Endothelial cell of umbilical vein (primary cell): ENCODE measurements around the gene CPPED1. TPM values are rescaled to one million over a fixed set of nuclear protein-coding genes. Genes with fewer than 3 reads are reported as not detected.

Experiments
- BruUV-seq: library from RNA; stranded (reverse); fragments of 400-500 nt; replicated peaks from 2 replicates; lab custom pipeline; 2021; lab: Mats Ljungman, UMichigan
- CTCF ChIA-PET: fragments of 300-600, 350-600 bp; sonication (Branson Sonifier 250); formaldehyde crosslinking; loops from one replicate; lab custom pipeline; 2021; ENCODE audit warnings: antibody characterized with exemption, inconsistent platforms; lab: Charles Lee
- POLR2A ChIA-PET: fragments of 300-600, 350-600 bp; sonication (Branson Sonifier 250); formaldehyde crosslinking; loops from one replicate; lab custom pipeline; 2021; ENCODE audit warnings: antibody characterized with exemption, inconsistent platforms; lab: Charles Lee
- DNase-seq: peaks from one replicate; pipeline ENCODE4 v3.0.0-alpha.2; 2011; ENCODE audit warnings: low read depth, low spot score
- FAIRE-seq: peaks from 2 replicates; lab custom pipeline; 2011; peaks lifted over from hg19 to GRCh38; lab: Jason Lieb, UNC
- H2AFZ ChIP-seq: 2 replicates; pipeline ENCODE4 v1.6.0; 2012; ENCODE audit warnings: low read depth, low read length, control low read depth, inconsistent platforms
- H3K27ac ChIP-seq: 2 replicates; pipeline ENCODE4 v1.5.1; 2011; ENCODE audit warnings: low read depth, mild to moderate bottlenecking, control low read depth, low read length, moderate library complexity; ENCODE audit not compliant: insufficient read depth
- H3K27me3 ChIP-seq, 2 experiments: 2 replicates each; pipeline versions ENCODE4 v1.6.0 to v1.6.1; 2011; ENCODE audit warnings: low read length in 2 of 2, mixed read lengths in 1 of 2; ENCODE audit not compliant: control insufficient read depth in 2 of 2, insufficient read depth in 2 of 2
- H3K36me3 ChIP-seq, 2 experiments: 2 replicates in 1 of 2; 3 replicates in 1 of 2; pipeline ENCODE4 v1.5.1; 2011; ENCODE audit warnings: low read length in 2 of 2, mild to moderate bottlenecking in 1 of 2, moderate library complexity in 1 of 2; ENCODE audit not compliant: control insufficient read depth in 2 of 2, insufficient read depth in 2 of 2; ENCODE audit errors: extremely low read depth in 1 of 2
- H3K4me1 ChIP-seq: 3 replicates; pipeline ENCODE4 v1.5.1; 2011; ENCODE audit warnings: mild to moderate bottlenecking, low read length; ENCODE audit not compliant: control insufficient read depth, insufficient read depth; ENCODE audit errors: extremely low read depth
- H3K4me2 ChIP-seq: 2 replicates; pipeline ENCODE4 v1.6.1; 2011; ENCODE audit warnings: low read length, control low read depth, mixed read lengths; ENCODE audit not compliant: insufficient read depth
- H3K4me3 ChIP-seq, 3 experiments: fragments of 200-600 bp in 1 of 3; sonication (generic), shearing (Covaris generic) in 1 of 3; replicated peaks in 1 of 3; 2 replicates each; pipeline ENCODE4 v1.5.1; 2011 to 2016; ENCODE audit warnings: control low read depth in 3 of 3, low read length in 3 of 3, mild to moderate bottlenecking in 2 of 3, inconsistent platforms in 1 of 3, low read depth in 1 of 3, moderate library complexity in 1 of 3; ENCODE audit not compliant: insufficient read depth in 1 of 3
- H3K79me2 ChIP-seq: 2 replicates; pipeline ENCODE4 v1.6.0; 2012; ENCODE audit warnings: low read length, inconsistent platforms; ENCODE audit not compliant: control insufficient read depth, insufficient read depth
- H3K9ac ChIP-seq: replicated peaks from 2 replicates; pipeline ENCODE3; 2011; ENCODE audit warnings: low read length, control low read depth; ENCODE audit not compliant: insufficient read depth; ENCODE audit errors: extremely low read depth
- H3K9me1 ChIP-seq: replicated peaks from 3 replicates; pipeline ENCODE4 v1.6.0; 2011; ENCODE audit warnings: mild to moderate bottlenecking, low read length; ENCODE audit not compliant: control insufficient read depth, insufficient read depth; ENCODE audit errors: extremely low read depth
- H3K9me3 ChIP-seq: replicated peaks from 2 replicates; pipeline ENCODE4 v1.5.1; 2012; ENCODE audit warnings: low read length, inconsistent platforms; ENCODE audit not compliant: control insufficient read depth, insufficient read depth
- H4K20me1 ChIP-seq: replicated peaks from 2 replicates; pipeline ENCODE3; 2011; ENCODE audit warnings: mild to moderate bottlenecking, low read length; ENCODE audit not compliant: control insufficient read depth, insufficient read depth; ENCODE audit errors: extremely low read depth
- EZH2 ChIP-seq: IDR thresholded peaks from 2 replicates; pipeline ENCODE4 v1.6.1; 2012; ENCODE audit warnings: borderline replicate concordance, low read depth, mild to moderate bottlenecking, moderate library complexity, low read length, inconsistent platforms; ENCODE audit not compliant: severe bottlenecking
- FOS ChIP-seq: IDR thresholded peaks from 2 replicates; pipeline ENCODE4 v1.6.1; 2011; ENCODE audit warnings: mild to moderate bottlenecking, low read length, moderate library complexity, borderline replicate concordance; ENCODE audit not compliant: insufficient read depth
- GATA2 ChIP-seq: IDR thresholded peaks from 2 replicates; pipeline ENCODE4 v1.7.0; 2011; ENCODE audit warnings: low read depth, mild to moderate bottlenecking, moderate library complexity, mixed read lengths, low read length; ENCODE audit not compliant: insufficient read length, insufficient read depth
- JUN ChIP-seq: IDR thresholded peaks from 2 replicates; pipeline ENCODE4 v1.6.1; 2011; ENCODE audit warnings: borderline replicate concordance, low read depth; ENCODE audit not compliant: insufficient read length, insufficient read depth
- POLR2A ChIP-seq: IDR thresholded peaks from 2 replicates; pipeline ENCODE4 v1.6.1; 2012; ENCODE audit warnings: low read depth, mild to moderate bottlenecking, control low read depth, low read length
- POLR2AphosphoS5 ChIP-seq: IDR thresholded peaks from 2 replicates; pipeline ENCODE4 v1.6.1; 2012; ENCODE audit warnings: low read depth, mild to moderate bottlenecking, control low read depth, low read length, moderate library complexity; ENCODE audit not compliant: insufficient read depth
- dilution Hi-C: fragments of 300-500 bp; cut with MboI; formaldehyde crosslinking; loops from one replicate; pipeline ENCODE4 v1.15.0; 2019; ENCODE audit warnings: low sequenced_read_pairs; ENCODE audit not compliant: extremely low pct_ligation_motif_present
- intact Hi-C: fragments of 100-400 bp; cut with micrococcal nuclease; formaldehyde crosslinking; loops from one replicate; pipeline ENCODE4 v1.10.0; 2022
- polyA plus RNA-seq, 4 experiments: library from polyadenylated mRNA; depleted of rRNA in 3 of 4; stranded (reverse) in 3 of 4; unstranded in 1 of 4; fragments of >200 nt; gene quantifications; 2 replicates each; pipeline versions ENCODE4 v1.2.1 to v1.2.3, GENCODE V29; 2011 to 2012; ENCODE audit warnings: missing spikeins in 1 of 4
- total RNA-seq: library from RNA; stranded (reverse); gene quantifications from 2 replicates; pipeline ENCODE4 v1.2.3, GENCODE V29; 2021
- TF ChIP-seq, protein P1 (sequence below): IDR thresholded peaks from 2 replicates; pipeline ENCODE4 v1.6.1; 2011; ENCODE audit not compliant: insufficient read depth, insufficient read length
- TF ChIP-seq, protein P2 (sequence below), 2 donors: IDR thresholded peaks; 1 replicate in 1 of 2; 2 replicates in 1 of 2; pipeline ENCODE4 v1.5.1; 2011; ENCODE audit warnings: low read length in 2 of 2, mild to moderate bottlenecking in 2 of 2, moderate library complexity in 2 of 2, control low read depth in 1 of 2, inconsistent platforms in 1 of 2, low read depth in 1 of 2; ENCODE audit not compliant: insufficient read depth in 1 of 2; ENCODE audit errors: extremely low read depth in 1 of 2

Gene CPPED1
- total and polyA plus RNA-seq, 2 donors (not counting 3 experiments of a cell fraction or from before 2014, with no cell fraction given), result 27.9 to 59.3 TPM

DNA sequence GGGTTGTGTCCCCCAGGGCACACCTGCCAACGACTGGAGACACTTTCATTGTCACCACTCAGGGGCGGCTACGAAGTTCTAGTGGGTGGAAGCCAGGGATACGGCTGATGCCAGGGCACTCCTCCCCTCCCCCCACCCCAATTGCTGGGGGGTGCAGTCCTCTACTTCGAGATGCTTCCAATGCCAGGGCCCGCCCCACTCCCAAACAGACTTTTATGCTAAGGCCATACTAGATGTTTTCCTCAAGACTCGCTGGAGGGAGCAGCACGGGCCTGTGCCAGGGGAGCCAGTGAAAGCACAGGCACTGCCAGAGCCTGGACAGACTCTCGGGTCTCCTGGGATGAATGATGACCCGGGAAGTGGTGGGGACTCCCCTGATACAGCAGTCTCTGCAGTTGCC, 178.0 kb downstream of the CPPED1 start:
- Histone ChIP-seq H3K9ac (no peak overlapping the region), H3K4me1 (peaks cover 7% of the 10 kb centered on the region), H3K4me2 (no peak overlapping the region), H3K36me3 (no peaks in the 10 kb centered on the region), H3K4me3 (no peak overlapping the region), H3K79me2 (no peaks in the 10 kb centered on the region), H3K27ac (no peak overlapping the region), H2AFZ (no peak overlapping the region), H3K9me3 (no peaks in the 10 kb centered on the region), H3K27me3 (no peaks in the 10 kb centered on the region), H4K20me1 (no peaks in the 10 kb centered on the region), H3K9me1 (no peaks in the 10 kb centered on the region)
- no TSS peak for BruUV-seq
- DNase-seq, result no peak
- no peak for FAIRE-seq
- ChIA-PET CTCF (no interaction called here), POLR2A (no interaction called here)
- TF ChIP-seq GATA2 (no peak), POLR2A (no peak), FOS (no peak), JUN (no peak), EZH2 (no peak), POLR2AphosphoS5 (no peak)
- TF ChIP-seq, protein P1, sequence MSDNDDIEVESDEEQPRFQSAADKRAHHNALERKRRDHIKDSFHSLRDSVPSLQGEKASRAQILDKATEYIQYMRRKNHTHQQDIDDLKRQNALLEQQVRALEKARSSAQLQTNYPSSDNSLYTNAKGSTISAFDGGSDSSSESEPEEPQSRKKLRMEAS, result no peak
- TF ChIP-seq, protein P2, sequence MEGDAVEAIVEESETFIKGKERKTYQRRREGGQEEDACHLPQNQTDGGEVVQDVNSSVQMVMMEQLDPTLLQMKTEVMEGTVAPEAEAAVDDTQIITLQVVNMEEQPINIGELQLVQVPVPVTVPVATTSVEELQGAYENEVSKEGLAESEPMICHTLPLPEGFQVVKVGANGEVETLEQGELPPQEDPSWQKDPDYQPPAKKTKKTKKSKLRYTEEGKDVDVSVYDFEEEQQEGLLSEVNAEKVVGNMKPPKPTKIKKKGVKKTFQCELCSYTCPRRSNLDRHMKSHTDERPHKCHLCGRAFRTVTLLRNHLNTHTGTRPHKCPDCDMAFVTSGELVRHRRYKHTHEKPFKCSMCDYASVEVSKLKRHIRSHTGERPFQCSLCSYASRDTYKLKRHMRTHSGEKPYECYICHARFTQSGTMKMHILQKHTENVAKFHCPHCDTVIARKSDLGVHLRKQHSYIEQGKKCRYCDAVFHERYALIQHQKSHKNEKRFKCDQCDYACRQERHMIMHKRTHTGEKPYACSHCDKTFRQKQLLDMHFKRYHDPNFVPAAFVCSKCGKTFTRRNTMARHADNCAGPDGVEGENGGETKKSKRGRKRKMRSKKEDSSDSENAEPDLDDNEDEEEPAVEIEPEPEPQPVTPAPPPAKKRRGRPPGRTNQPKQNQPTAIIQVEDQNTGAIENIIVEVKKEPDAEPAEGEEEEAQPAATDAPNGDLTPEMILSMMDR (IDR thresholded peaks at IDR 0.05; ENCODE audit: extremely low read depth in 1 of 2, insufficient read depth in 1 of 2, low read depth in 1 of 2, low read length in 2 of 2), result no peak
- dilution Hi-C loops (no loop called here), intact Hi-C loops (no loop called here)
